Testis (tissue), 2 donors: ENCODE results near the gene NCL.

Experiments
- CTCF ChIP-seq, 3 experiments: fragments of 450-650 bp in 2 of 3; fragments of 200-600 bp in 1 of 3; sonication (generic) in 1 of 3; IDR thresholded peaks; one replicate each; pipeline ENCODE4 v1.5.1; 2016 to 2019; ENCODE audit warnings: antibody characterized with exemption in 3 of 3, mild to moderate bottlenecking in 2 of 3, moderate library complexity in 1 of 3
- POLR2A ChIP-seq: fragments of 450-650 bp; IDR thresholded peaks from one replicate; pipeline ENCODE4 v1.6.1; 2017; ENCODE audit warnings: antibody characterized with exemption, mild to moderate bottlenecking, moderate library complexity

DNA sequence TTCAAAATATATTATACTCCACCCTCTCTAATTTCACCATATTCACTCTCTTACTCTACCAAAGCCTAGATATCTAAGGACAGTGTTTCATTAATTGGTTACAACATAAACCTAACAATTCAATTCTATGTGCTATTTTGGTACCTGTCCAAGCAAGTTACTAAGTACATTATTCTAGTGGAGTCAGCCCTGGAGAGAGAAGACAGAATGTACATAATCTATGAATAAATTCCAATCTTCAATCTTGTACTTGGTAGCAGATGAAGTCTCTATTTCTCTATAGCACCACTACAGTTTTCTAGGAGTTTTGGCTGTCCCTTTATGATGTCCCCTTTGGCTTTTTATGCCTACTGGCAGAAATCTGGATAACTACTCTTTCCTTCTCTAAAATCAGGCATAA lies 38.3 kb upstream of the NCL start:
- no peak for TF ChIP-seq CTCF (IDR thresholded peaks at IDR 0.05)
- no peak for TF ChIP-seq POLR2A
